ENCODE results near the gene SYT11.
"Not testable (repeated sequence)": the region's sequence is repeated elsewhere in the genome, so short reads cannot be mapped to it uniquely, and the experiment has no call there.

Gene SYT11

GRCh38 chr1:155861896-155862295, 2.5 kb downstream of the SYT11 start:
- DNase-seq = no peak

GRCh38 chr1:155864393-155864792, 5.0 kb downstream of the SYT11 start:
- no peak for DNase-seq

- no peak for DNase-seq
Measured at GRCh38 chr1:155867766-155868165, 8.4 kb downstream of the SYT11 start.

DNA sequence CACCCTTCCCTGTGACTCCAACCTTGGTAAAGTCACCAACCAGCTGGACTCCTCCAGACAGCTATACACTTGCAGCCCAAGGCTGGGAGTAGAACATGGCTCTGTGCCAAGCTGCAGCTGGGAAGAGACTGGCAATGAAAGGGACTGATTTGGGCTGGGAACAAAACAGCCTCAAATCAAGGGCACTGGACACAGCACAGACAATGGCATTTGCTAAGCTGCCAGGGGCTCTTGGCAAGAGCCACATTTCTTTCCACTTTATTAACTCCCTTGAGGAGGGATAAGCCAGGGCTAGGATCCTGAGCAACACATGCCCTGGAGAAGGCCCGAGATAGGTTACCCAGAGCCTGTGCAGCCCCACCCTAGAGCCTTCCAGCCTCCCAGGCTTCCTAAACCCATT, 12.0 kb downstream of the SYT11 start:
- DNase-seq = no peak

- no peak for DNase-seq
Measured at GRCh38 chr1:155872527-155872926, 13.2 kb downstream of the SYT11 start.

DNA sequence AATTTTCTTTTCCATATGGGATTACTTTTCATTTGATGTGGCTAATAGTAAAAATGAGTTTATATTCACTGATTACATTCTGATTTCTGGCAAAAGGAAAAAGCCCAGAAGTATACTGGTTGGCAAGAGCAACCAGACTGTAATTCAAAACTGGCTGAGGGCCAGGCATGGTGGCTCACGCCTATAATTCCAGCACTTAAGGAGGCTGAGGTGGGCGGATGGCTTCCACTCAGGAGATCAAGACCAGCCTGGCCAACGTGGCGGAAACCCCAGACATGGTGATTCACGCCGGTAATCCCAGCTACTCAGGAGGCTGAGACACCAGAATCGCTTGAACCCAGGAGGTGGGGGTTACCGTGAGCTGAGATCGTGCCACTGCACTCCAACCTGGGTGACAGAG, 14.5 kb downstream of the SYT11 start:
- no peak for DNase-seq

DNA sequence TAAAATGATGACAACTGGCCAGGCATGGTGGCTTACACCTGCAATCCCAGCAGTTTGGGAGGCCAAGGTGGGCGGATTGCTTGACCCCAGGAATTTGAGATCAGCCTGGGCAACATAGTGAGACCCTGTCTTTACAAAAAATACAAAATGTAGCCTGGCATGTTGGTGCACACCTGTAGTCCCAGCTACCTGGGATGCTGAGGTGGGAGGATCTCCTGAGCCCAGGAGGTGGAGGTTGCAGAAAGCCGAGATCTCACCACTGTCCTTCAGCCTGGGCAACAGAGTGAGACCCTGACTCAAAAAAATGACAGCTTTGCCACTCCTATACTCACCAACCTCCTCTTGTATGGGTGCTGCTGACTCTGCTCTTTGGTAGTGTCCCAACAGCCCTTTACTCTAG, 18.6 kb downstream of the SYT11 start:
- no peak for DNase-seq

- no peak for DNase-seq
Measured at GRCh38 chr1:155880251-155880650, 20.9 kb downstream of the SYT11 start.

DNA sequence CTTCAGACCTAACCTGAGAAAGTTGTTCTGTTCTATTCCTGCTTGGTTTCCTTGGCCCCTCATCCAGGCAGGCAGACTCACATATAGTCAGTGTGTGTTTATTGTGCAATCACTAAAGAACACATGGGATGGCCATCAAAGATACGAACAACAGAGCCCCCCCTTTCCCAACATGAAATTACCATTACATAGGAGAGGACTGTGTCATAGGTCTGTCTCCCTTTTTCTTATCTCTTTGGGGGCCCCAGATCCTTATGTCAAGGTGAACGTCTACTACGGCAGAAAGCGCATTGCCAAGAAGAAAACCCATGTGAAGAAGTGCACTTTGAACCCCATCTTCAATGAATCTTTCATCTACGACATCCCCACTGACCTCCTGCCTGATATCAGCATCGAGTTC, 21.6 kb downstream of the SYT11 start:
- DNase-seq = no peak

GRCh38 chr1:155882235-155882634, 22.9 kb downstream of the SYT11 start:
- DNase-seq = no peak

- no peak for DNase-seq
Measured at GRCh38 chr1:155882766-155883165, 23.4 kb downstream of the SYT11 start.

DNA sequence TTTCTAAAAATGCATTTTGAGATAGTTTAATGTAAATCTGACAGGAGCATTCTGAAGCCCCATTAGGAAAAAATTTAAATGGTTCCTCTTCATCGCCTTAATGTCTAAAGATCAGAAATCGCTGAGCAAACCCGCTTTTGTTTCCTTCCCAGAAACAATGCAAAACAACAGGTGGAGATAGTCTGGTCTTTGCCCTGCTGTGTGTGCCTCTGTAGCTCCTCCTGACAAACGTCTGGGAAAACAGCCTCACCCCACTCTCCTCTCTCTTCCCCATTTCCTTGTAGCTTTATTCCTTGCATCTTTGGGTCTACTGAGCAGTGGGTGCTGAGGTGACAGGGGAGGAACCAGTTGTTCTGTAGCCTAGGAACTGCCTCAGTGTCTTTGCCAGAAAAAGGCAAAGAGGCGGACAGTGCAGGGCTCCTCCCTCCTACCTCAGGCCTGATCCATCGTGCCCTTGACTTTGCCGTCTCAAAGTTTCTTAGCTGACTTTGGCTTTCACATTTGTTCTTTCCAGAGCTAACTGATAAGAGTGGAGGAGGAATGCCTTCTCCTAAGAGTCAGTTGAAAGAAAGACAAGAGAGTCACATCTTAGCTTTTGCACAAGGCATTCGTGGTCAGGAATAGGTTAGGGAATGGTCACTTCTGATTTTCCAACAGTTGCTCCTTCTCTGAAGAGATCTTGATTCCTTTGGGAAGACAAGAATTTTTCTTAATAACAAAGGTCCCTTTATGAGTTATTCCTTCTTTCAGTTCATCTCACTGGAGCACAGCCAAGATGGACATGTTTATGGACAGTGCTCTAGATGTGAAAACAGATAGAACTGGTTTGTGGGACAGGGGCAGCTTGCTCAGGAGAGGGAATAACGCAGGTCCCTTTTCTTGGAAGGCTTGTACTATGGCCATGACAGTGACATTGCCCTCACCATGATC, 24.9 kb downstream of the SYT11 start:
- DNase-seq = no peak

- no peak for DNase-seq
Measured at GRCh38 chr1:155884982-155885381, 25.6 kb downstream of the SYT11 start.

DNA sequence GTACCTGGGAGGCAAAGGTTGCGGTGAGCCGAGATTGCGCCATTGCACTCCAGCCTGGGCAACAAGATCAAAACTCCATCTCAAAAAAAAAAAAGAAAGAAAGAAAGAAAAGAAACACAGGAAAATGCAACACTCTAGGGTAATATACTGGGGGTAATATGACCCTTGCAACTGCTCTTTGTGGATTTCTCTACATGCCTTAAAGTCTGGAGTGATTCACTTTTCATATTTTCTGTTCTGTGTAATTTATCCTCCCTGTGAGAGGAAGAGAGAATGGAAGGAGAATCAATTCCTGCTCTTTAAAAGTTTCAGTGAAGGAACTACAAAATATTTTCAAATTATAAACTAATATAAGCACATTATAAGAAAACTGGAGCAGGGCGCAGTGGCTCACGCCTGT, 29.1 kb downstream of the SYT11 start:
- DNase-seq = no peak

DNA sequence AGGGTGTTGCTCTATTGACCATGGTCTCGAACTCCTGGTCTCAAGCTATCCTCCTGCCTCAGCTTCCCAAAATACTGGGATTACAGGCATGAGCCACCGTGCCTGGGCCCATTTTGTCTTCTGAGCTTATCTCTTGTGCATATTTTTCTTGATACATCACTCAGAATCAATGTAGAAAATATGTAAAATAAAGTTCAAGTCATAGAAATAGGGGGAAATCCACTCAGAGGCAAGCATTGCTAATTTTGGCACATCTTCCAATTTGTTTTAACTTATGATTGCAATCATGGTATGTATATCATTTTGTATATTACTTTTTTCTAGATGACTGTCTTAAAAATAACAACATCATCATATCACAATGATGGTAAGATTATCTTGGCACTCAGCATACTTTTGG, 30.2 kb downstream of the SYT11 start:
- no peak for DNase-seq

DNA sequence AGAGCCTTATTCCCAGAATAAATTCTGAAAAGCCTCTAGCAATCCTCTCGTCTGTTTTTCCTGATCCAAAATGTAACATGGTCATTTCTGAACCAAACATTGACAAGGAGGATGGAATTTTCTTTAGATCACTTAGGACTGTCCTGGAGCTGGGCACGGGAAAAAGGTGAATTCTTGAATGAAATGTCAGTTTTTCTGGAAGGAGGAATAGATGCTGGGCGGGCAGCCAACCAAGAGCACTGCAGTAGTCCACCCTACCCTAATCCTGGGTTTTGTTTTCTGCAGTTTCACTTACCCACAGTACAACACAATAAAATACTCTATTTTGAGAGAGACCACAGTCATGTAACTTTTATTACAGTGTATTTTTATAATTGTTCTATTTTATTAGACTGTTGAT, 30.9 kb downstream of the SYT11 start:
- DNase-seq = no peak

DNA sequence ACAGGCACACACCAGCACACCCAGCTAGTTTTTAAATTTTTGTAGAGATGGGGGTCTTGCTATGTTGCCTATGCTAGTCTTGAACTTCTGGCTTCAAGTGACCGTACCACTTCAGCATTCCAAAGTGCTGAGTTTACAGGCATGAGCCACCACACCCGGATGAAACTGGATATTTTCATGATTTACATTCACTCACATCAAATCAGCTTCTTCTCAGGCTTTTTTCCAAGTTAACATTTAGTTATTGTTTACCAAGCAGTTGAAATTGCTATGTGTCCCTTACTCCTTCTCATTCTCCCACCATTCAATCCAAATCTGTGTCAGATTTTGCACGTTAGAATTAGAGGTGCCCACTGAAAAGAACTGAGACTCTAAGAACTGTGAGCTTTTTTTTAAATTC, 33.4 kb downstream of the SYT11 start:
- no peak for DNase-seq

- no peak for DNase-seq
Measured at GRCh38 chr1:155893389-155894142, 34.2 kb downstream of the SYT11 start.

- DNase-seq = not testable (repeated sequence)
Measured at GRCh38 chr1:155895617-155896016, 36.2 kb downstream of the SYT11 start.

- not testable (repeated sequence) for DNase-seq
Measured at GRCh38 chr1:155896476-155896875, 37.1 kb downstream of the SYT11 start.

- DNase-seq = no peak
Measured at GRCh38 chr1:155897746-155898145, 38.4 kb downstream of the SYT11 start.

DNA sequence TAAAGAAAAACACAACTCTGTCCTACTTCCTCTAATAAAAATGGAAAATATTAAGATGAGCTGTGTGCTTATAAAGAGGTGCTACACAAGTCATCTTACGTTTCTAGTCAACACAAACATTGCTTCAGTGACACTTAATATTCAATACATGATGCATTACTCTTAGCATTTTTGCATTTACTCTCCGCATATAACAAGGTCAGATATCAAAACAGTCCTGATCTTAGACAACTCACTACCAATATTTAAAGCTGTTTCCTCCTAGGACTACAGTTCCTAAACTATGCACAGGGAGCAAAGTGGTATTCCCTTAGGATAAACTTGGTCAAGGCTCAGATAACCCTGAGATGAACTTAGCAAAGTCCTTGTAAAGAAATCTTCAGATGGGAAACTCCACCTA, 39.5 kb downstream of the SYT11 start:
- DNase-seq = no peak

GRCh38 chr1:155899683-155900082, 40.3 kb downstream of the SYT11 start:
- DNase-seq = no peak

GRCh38 chr1:155900161-155900560, 40.8 kb downstream of the SYT11 start:
- no peak for DNase-seq

All from NCI-H187 treated with DMSO at 0.1 percent for 48 hours (cell line).